SW 1271 (cell line): ENCODE measurements around the gene ARID1B.

ENCODE experiments used
- DNase-seq, 2 experiments: peaks; one replicate each; lab custom pipeline; 2025; lab: John Stamatoyannopoulos, UW

Gene ARID1B

GRCh38 chr6:157099912-157100593 is 322.9 kb downstream of the ARID1B start:
- DNase-seq: no peak

DNA sequence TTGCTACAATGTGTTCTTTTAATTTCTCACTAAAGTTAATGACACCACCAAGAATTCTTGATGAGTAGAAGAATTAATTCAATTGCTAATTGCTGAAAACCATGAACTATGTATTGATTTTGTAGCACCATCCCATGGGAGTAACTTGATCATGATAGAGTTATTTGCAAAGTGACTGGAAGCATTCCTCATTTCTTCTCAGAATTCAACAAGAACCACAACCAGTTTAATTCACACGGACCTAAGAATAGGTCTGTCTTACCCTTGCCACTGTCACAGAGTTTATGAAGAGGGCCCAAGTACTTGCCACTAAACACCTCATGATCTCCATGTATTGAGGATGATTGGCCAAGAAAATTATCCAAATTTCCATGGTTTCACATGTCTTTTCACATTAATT is 324.0 kb downstream of the ARID1B start:
- DNase-seq: no peak

GRCh38 chr6:157104803-157105202 is 327.6 kb downstream of the ARID1B start:
- DNase-seq: no peak

DNA sequence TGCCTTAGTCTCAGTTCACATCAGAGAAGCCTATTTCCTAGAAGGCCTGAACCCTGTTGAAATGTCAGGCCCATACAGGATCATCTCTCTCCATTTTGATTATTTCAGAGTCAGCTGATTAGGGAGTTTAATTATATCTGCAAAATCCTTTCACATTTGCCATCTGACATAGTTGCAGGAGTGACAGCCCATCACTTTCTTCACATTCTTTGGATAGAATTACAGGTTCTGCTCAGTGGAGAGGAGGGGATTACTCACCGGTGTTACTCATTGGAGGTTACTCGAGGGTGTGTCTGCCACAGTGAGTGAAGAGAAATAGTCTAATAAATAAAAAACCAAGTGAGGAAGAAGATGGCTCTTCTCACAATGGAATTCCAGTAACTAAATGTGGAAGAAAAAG is 329.3 kb downstream of the ARID1B start:
- DNase-seq: peak; percentile 11 to 52

GRCh38 chr6:157107571-157107914 is 330.4 kb downstream of the ARID1B start:
- no peak for DNase-seq

- peak; percentile 62 to 75 for DNase-seq
These were observed 330.9 kb downstream of the ARID1B start for GRCh38 chr6:157107915-157108651.

GRCh38 chr6:157108923-157109322 is 331.7 kb downstream of the ARID1B start:
- no peak for DNase-seq

GRCh38 chr6:157110607-157111006 is 333.4 kb downstream of the ARID1B start:
- no peak for DNase-seq

DNA sequence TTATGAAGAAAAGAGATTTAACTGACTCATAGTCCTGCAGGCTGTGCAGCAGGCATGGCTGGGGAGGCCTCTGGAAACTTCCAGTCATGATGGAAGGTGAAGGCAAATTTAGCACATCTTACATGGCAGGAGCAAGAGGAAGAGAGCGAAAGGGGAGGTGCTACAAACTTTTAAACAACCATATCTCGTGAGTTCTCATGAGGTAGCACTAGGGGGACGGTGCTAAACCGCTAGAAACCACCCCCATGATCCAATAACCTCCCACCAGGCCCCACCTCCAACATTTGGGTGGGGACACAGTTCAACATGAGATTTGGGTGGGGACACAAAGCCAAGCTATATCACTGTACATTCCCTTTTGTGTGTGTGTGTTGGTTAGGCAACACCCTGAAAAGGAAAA is 336.2 kb downstream of the ARID1B start:
- no peak for DNase-seq

DNA sequence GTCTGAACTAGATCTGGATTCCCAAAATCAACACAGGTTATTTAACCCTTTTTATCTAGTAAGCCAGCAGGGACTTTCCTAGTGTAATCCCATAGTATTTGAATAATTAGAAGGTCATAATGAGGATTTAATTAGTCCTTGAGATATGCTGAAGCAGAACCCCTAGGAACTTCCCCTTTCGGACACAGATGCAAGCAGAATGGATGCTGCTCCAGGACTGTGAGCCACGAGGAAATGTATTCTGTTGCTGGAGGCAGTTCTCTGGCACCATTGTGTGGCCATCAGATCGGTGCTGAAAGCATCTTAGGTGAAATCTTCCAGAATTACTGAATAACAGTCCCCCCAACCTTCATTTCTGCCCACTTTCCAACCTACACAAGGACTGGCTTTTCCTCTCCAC is 339.2 kb downstream of the ARID1B start:
- no peak for DNase-seq

DNA sequence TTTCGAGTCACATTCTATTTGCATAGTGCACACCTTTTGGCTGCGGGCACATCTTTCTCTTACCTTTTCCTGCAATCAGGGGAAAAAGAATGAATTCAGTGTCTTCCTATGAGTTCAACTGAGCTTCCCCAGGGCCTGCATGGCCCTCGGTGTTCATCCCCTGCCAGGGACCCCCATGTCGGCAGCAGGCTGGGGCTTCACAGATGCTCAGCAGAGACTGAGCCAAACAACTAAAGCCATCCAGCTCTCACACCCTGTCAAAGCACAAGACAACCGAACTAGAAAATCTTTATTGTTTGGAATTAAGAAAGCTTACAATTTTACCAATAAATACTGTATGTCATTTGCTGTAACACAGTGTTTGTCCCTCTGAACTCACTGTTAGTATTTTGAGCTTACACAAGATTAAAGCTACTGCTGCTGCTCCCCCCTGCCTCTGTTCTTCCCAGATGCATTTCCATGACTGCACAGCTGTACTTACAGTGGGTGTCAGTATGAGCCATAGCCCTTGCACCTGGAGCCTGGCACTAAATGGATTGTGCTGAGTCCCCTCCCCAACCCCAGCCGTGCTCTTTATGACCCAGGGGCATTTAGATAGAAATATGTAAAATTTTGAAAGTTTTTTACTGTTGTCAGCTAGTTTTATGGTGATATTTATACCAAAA is 340.4 kb downstream of the ARID1B start:
- no peak for DNase-seq

DNA sequence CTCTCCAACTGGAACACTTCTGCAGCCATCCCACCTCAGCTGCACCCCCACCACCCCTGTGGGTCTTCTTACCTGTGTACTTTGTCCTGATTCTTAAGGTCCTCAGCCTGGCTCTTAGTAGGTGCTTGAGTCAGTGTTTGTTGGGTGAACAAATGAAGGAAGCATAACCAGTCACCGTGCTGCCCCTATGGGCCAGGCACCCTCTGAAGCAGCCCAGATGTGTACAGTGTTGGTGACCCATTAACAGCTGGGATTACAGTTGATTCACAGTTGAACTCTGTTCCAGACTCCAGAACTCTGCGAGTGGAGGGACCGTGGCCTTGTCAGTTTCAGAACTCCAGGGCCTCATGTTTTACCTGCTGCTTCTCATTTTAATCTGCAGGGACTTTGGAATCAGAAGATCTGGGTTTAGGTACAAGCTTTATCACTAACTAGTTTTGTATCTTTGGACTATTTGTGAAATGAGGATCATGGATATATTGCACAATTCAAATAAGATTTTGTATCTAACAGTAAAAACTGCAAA is 342.4 kb downstream of the ARID1B start:
- DNase-seq: no peak

- DNase-seq: no peak
These were observed 343.5 kb downstream of the ARID1B start for GRCh38 chr6:157120534-157121232.

GRCh38 chr6:157121897-157122296 is 344.7 kb downstream of the ARID1B start:
- no peak for DNase-seq

DNA sequence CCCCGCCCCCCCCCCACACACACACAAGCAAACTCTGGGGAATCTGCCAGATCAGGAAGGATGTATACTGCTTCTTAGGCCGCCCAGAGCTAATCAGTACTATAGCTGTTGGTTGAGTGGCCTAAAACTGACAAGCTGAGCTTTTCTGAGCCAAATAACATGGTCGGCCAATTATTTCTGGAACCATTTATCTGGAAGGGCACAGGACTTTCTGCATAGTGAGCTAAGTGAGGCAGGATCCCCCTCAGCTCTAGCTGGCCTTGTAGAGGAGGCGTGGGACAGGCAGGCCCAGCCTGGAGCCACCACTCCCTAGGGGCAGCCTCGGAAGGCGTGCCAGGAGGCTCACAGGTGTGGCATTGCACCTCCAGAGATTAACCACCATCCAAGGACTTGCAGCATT is 346.1 kb downstream of the ARID1B start:
- DNase-seq: no peak

- DNase-seq: no peak
These were observed 347.5 kb downstream of the ARID1B start for GRCh38 chr6:157124485-157125254.

DNA sequence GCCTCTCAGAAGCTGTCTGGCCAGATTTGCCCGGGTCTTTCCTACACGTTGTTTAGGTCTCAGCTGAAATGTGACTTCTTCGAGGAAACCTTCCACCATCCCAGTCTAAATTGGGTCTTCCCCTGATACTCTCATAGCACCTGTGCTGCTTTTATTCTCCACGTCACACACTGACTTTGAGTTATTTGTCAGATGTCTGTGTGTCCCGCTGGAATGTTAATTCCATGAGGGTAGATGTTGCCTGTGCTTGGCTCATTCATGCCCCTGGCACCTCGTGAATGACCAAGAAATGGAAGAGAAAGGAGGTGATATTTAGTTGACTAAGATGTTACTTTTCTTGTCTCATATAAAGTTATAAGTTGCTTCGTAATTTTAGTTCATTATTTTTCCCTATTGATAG is 348.4 kb downstream of the ARID1B start:
- DNase-seq: no peak

DNA sequence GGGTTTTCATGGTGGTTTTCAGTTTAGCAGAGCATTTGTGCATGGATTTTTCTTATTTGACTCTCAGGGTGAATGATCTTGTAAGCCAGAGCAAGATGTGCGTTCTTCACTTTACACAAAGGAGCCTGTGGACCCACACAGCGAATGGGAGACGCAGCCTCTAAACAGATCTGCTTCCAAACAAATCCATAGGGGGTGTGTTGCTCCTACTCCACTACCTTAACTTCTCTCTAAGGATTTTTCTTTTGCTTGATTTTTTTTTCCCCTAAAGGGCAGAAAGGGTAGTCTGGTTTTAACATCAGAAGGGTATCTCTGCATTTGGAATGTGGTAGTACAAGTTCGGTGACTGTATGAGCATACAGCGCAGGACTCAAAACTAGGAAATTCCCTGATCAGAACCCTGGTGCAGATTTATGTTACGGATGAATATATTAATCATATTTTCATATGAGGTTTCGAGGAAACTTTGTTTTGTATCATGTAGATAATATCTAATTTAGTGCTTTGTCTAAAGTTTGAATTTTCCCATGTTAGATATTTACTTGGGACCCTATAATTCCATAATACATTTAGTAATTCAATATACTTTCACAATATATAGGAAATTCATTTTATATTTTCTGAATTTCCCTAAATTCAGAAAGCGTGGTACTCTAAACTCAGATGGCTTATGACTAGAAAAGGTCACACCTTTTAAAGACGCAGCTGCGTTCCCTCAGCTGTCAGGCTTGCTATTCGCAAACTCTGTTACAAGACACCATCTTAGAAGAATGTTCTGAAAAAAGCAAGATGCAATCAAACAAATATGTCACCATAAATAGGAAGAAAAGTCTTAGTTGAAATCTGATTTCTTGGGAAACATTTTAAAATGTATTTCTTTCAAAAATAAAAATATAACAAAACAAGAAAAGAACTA is 349.3 kb downstream of the ARID1B start:
- DNase-seq: no peak

- DNase-seq: no peak
These were observed 351.1 kb downstream of the ARID1B start for GRCh38 chr6:157128235-157128775.

DNA sequence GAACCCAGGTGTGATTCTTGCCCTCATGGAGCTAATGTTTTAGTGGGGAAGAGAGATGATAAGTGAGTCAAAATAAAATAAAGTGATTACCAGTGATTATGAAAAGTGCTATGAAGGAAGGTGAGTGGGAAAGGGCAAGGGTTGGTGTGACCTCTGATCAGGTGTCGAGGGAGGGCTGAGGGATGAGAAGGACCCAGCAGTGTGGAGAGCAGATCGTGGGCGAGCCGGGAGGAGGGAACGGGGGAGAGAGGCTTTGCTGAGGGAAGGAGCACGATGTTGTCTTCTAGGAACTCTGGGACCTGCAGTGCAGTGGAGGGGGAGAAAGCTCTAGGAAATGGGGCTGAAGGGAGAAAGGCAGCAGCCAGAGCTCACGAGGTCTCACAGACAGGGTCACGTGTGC is 354.1 kb downstream of the ARID1B start:
- DNase-seq: no peak
